Neural crest cell (in vitro differentiated cells): ENCODE measurements around the gene TAP2. TPM values are rescaled to one million over a fixed set of nuclear protein-coding genes. Genes with fewer than 3 reads are reported as not detected.

ENCODE experiments used
- DNase-seq: peaks from one replicate; pipeline ENCODE4 v3.0.0; 2021; ENCODE audit warnings: low read depth, mixed read lengths, low spot score
- H3K27ac Mint-ChIP-seq: one replicate; pipeline ENCODE4 v1.8.0; 2021; ENCODE audit warnings: mild to moderate bottlenecking, mixed read lengths; ENCODE audit not compliant: unreplicated experiment
- H3K27me3 Mint-ChIP-seq: 2 replicates; pipeline ENCODE4 v1.8.0; 2021; ENCODE audit warnings: low read depth, mild to moderate bottlenecking, mixed read lengths
- H3K36me3 Mint-ChIP-seq: 2 replicates; pipeline ENCODE4 v1.8.0; 2021; ENCODE audit warnings: low read depth, mild to moderate bottlenecking, mixed read lengths
- H3K4me1 Mint-ChIP-seq: 2 replicates; pipeline ENCODE4 v1.8.0; 2021; ENCODE audit warnings: mixed read lengths
- H3K4me3 Mint-ChIP-seq: one replicate; pipeline ENCODE4 v1.8.0; 2021; ENCODE audit warnings: mild to moderate bottlenecking, mixed read lengths
- H3K9me3 Mint-ChIP-seq: 2 replicates; pipeline ENCODE4 v1.8.0; 2021; ENCODE audit warnings: mixed read lengths
- CTCF ChIP-seq: fragments of 200-600 bp; sonication (generic); conservative IDR thresholded peaks from 2 replicates; pipeline ENCODE4 v1.5.0; 2021; ENCODE audit warnings: antibody characterized with exemption, mild to moderate bottlenecking
- total RNA-seq: library from RNA; stranded (reverse); gene quantifications from 2 replicates; pipeline ENCODE4 v1.2.1, GENCODE V29; 2021

Gene TAP2
- total RNA-seq, 1 donor from 2014 or later, result 18.0 TPM

DNA sequence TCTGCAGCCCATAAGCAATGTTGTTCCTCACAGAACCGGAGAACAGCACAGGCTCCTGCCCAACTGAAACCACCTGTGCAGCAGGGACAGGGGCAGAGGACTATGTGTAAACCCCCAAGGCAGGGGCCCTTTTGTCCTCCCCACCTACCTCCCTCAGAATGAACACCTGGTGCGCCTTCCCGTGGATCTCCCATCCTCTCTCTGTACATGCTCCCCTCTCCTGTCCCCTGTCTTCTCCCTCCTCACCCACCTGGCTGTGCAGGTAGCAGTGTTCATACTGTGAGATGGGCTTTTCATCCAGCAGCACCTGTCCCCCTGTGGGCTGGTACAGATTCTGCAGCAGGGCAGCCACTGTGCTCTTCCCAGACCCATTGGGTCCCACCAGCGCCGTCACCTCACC, 8.5 kb downstream of the TAP2 start:
- TF ChIP-seq CTCF, result no peak
- Mint-ChIP-seq H3K4me3 (no peak overlapping the region), H3K27me3 (peaks cover 7% of the 10 kb centered on the region), H3K4me1 (no peaks in the 10 kb centered on the region), H3K36me3 (no peaks in the 10 kb centered on the region), H3K9me3 (no peaks in the 10 kb centered on the region), H3K27ac (no peak overlapping the region)
- no peak for DNase-seq

GRCh38 chr6:32829495-32829894, 9.0 kb downstream of the TAP2 start:
- no peak for TF ChIP-seq CTCF
- Mint-ChIP-seq H3K27me3 (peaks cover 7% of the 10 kb centered on the region), H3K27ac (peak overlapping the region; percentile 14), H3K36me3 (no peaks in the 10 kb centered on the region), H3K4me1 (no peaks in the 10 kb centered on the region), H3K4me3 (no peak overlapping the region), H3K9me3 (no peaks in the 10 kb centered on the region)
- DNase-seq, result no peak

- Mint-ChIP-seq H3K4me3 (no peak overlapping the region), H3K4me1 (no peaks in the 10 kb centered on the region), H3K9me3 (no peaks in the 10 kb centered on the region), H3K27me3 (peaks cover 7% of the 10 kb centered on the region), H3K36me3 (no peaks in the 10 kb centered on the region), H3K27ac (no peak overlapping the region)
- TF ChIP-seq CTCF, result no peak
- DNase-seq, result no peak
Measured at GRCh38 chr6:32827025-32827424, 11.5 kb downstream of the TAP2 start.

DNA sequence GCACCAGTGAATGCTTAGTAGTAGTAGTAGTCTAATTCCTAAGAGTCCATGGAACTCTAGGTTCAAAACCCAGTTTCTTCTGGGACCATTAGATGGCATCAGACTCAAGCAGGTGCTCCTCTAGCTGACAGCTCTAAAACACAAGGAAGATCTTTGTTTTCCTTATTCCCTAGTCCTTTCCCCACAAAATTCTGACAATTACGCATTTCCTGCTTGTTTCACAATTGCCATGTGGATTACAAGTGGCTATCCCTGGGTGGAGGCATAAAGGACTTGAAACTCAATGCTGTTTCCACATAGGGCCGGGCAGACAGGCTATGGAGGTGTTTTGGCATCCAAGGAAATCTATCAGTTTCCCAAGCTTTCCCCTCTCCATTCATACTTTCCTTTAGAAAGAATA, 12.6 kb downstream of the TAP2 start:
- H3K36me3 Mint-ChIP-seq, result no peaks in the 10 kb centered on the region
- TF ChIP-seq CTCF, result peak; percentile 45
- H3K9me3 Mint-ChIP-seq, result no peaks in the 10 kb centered on the region
- no peak for DNase-seq
- H3K4me1 Mint-ChIP-seq, result no peaks in the 10 kb centered on the region
- H3K4me3 Mint-ChIP-seq, result no peak overlapping the region
- peaks cover 7% of the 10 kb centered on the region for H3K27me3 Mint-ChIP-seq
- H3K27ac Mint-ChIP-seq, result no peak overlapping the region

- Mint-ChIP-seq H3K36me3 (no peaks in the 10 kb centered on the region), H3K4me1 (no peaks in the 10 kb centered on the region), H3K9me3 (no peaks in the 10 kb centered on the region), H3K4me3 (no peak overlapping the region), H3K27me3 (no peaks in the 10 kb centered on the region), H3K27ac (no peak overlapping the region)
- no peak for TF ChIP-seq CTCF
- no peak for DNase-seq
Measured at GRCh38 chr6:32819729-32820128, 18.8 kb downstream of the TAP2 start.

DNA sequence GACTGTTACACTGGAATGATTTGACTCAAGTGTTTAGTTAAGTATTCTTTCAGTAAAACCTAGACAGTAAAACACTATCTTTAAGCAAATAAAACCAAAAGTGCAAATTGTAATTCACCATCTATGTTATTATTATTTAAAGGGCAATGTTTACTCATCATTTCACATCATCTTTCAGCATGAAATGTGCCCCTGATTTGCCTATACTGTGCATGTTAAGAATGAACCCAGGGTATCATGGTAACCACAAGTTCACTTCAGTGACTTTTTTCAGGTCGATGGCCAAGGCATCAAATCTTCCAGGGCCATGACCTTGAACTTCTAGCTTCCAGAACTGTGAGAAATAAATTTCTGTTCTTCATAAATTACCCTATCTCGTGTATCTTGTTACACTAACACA, 19.7 kb downstream of the TAP2 start:
- Mint-ChIP-seq H3K4me1 (no peaks in the 10 kb centered on the region), H3K36me3 (no peaks in the 10 kb centered on the region), H3K27ac (no peak overlapping the region), H3K4me3 (no peak overlapping the region), H3K27me3 (no peaks in the 10 kb centered on the region), H3K9me3 (no peaks in the 10 kb centered on the region)
- no peak for TF ChIP-seq CTCF
- no peak for DNase-seq
